Stimulated activated CD4-positive, alpha-beta T cell treated with anti-CD3 and anti-CD28 coated beads, TNF-alpha, amount 100 ng/mL, for 1 hour (primary cell): Measurements from ENCODE around the gene TMC8.
"Not testable (repeated sequence)": the region's sequence is repeated elsewhere in the genome, so short reads cannot be mapped to it uniquely, and the experiment has no call there.

ENCODE experiments used
- DNase-seq, 3 donors: peaks; one replicate each; pipeline ENCODE4 v3.0.0-alpha.2; 2020; ENCODE audit warnings: low read depth in 3 of 3, low spot score in 1 of 3

The TMC8 gene, protein sequence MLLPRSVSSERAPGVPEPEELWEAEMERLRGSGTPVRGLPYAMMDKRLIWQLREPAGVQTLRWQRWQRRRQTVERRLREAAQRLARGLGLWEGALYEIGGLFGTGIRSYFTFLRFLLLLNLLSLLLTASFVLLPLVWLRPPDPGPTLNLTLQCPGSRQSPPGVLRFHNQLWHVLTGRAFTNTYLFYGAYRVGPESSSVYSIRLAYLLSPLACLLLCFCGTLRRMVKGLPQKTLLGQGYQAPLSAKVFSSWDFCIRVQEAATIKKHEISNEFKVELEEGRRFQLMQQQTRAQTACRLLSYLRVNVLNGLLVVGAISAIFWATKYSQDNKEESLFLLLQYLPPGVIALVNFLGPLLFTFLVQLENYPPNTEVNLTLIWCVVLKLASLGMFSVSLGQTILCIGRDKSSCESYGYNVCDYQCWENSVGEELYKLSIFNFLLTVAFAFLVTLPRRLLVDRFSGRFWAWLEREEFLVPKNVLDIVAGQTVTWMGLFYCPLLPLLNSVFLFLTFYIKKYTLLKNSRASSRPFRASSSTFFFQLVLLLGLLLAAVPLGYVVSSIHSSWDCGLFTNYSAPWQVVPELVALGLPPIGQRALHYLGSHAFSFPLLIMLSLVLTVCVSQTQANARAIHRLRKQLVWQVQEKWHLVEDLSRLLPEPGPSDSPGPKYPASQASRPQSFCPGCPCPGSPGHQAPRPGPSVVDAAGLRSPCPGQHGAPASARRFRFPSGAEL

DNA sequence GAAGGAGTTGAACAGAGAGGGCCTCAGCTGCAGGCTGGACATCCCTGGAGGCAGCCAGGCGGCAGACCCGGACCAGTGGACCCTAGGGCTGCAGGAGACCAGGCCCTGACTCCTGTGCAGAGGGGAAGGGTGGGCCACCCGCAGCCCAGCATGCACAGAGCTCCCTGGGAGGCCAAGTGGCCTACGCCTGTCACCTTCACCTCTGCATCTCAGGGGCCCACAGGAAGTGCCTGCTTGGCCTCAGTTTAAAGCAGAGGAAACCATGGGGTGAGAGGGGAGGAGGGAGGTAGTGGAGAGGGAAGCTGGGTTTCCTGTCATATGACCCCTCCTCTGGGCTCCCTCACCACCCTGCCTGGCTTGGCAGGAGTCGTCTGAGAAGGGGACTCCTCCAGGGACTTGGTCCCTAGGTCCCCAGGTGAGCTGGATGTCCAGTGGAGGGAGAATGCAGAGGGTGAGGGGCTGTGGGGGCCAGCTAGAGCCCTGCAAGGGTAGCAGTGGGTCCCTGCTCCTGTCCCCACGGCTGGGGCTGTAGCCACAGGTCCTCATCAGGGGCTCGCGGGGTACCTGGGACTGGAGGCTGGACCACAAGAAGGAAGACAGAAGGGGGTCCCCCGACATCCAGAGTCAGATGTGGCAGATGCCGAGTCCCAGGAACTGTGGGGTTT, at the start of gene TMC8:
TMC8 (plus strand) TSS at position 335 of the 665 bp plus-strand sequence. CDS start 818 bp downstream, outside the sequence.
- DNase-seq, result peak in 1 of 3 donors; percentile 55

DNA sequence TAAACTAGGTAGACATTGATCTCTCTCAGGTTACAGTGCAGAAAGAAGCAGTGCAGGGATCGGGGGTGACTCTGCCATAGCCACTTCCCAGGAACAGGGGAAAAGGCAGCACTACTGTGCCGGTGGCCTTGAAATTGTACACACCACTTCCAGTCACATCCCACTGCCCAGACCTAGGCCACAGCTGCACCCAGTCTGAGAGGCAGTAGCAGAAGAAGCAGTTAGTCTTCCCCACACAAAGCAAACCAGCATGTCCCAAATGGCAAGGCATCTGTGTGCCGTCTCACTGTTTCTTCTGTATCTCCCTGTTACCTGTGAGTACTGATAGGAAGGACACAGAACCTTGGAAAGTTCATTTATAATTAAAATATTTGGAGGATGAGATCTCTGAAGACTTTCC, 49.0 kb upstream of the TMC8 start:
- DNase-seq, result no peak

DNA sequence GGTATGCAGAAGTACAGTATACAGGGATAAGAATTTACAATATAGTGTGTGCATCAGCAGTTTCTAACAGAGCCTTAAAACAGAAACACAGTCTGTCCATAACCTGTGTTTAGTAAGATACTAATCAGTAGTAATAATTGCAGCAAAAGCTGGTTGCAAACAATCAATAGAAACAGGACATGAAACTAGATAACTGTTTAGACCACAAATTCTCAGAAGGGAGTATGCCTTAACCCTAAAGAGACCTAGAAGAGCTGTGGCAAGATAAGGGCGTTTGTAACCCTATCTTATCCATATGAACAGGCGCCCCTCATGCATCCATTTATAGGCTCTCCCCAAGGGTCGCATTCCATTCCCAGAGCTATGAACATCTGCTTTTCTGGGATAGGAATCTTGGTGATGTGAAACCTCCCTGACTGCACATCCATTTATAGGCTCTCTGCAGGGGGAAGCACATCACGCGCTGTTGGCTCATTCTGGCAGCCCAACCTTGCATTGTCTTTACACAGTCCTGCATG, 48.2 kb upstream of the TMC8 start:
- DNase-seq, result not testable (repeated sequence)

DNA sequence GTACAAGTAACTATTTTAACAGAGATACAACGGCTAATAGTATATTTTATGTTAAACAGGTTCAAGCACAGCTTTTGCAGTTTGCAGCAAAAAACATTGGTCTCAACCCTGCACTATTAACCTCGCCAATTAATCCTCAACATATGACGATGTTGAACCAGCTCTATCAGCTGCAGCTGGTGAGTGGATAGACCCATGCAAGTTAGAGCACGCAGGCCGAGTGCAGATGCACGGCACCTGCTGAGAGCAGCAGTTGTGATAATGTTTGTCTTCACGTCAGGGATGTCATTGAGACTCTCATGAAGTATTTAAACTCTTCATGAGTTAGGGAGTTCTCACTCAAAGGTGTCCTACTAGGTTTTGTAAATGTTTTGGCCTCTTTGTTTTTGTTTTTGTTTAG, 47.6 kb upstream of the TMC8 start:
- DNase-seq, result no peak

DNA sequence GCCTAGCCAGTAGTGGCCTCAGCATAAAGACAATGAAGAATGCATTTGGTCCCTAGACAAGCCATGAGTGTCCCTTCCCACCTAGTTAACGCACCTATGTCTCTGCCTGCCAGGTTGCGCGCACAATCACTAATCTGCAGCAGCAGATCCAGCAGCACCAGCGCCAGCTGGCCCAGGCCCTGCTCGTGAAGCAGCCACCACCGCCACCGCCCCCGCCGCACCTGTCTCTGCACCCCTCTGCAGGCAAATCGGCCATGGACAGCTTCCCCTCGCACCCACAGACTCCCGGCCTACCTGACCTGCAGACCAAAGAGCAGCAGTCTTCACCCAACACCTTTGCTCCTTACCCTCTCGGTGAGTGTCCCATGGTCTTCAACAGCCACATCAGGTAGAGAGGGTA, 43.8 kb upstream of the TMC8 start:
- no peak for DNase-seq

DNA sequence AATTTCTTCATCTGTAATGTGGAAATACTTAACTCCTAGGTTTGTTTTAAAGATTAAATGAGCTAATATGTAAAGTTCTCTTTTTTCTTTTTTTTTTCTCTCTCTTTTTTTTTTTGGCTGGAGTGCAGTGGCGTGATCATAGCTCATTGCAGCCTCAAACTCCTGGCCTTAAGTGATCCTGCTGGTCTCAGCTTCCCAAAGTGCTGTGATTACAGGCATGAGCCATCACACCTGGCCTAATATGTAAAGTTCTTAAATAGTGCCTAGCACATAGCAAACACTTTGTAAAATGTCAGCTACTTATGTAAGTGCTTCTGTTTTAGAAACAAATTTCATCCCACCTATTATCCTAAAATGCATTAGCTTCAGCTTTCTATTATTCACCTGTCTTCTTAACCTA, 42.0 kb upstream of the TMC8 start:
- no peak for DNase-seq

DNA sequence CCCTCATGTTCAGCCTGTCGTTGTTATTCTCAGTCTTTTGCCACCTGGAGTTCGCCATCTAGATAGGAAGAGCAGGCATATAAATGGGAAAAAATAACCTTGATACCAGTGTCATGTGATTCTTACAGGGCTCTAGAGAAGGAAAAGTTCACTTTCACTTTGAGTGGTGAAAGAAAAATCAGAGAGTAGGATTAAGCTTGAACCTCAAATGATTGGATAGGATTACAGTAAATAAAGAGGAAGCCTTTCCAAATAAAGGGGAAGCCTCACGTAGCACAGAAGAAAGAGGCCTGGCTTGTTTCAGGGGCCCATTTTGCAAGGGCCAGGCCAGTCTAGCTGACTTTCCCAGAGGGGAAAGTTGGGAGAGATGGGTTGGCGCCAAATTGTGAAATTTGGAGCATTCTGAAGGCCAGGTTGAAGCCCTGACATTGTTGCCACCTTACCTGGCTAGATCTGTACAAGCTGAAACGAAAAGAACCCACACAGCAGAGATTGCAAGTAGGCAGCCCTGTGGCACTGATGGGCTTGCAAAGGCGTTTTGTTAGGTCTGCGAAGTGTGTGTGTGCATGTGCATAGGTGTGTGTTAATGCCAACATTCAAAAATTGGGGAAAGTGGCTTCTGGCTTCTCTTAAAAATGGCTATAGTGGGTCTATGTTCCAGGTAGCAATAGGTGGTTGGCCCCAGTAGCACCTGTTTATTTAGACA, 40.8 kb upstream of the TMC8 start:
- DNase-seq, result no peak

DNA sequence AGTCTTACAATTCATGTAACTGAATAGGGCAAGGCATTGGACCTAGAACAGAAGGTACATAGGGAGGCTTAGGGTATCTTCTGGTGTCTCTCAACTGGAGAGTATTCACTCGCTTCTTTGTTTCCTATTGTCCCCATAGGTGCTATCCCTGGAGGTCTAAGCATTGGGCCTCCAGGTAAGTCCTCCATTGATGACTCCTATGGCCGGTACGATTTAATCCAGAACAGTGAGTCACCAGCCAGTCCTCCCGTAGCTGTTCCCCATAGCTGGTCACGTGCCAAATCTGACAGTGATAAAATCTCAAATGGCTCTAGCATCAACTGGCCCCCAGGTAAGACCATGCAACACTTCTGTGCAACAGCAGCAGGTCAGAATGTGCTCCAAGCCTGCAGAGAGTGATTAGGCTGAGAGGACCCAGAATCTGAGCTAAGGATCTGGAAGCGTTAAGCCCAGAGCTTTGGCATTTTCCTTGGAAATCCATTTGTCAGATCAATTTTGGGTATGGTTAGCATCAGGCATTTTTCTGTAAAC, 37.7 kb upstream of the TMC8 start:
- no peak for DNase-seq

DNA sequence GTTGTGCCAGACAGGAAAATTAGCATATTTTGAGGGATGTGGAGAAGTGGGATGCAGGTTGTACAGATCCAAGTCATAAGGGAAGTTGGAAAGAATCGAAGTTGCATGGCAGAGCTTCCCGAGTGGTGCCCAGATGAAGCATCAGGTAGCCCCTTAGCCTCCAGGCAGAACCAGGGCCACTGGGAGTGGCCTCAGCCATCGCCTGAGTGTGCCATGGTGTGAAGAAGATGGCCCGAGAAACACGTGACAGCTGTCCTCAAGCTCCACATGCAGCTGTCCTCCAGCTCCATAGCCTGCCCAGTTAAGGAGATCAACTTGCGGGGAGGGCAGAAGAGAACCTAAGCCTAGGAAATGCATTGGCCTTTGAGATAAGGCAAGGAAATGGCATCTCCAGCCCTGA, 35.5 kb upstream of the TMC8 start:
- no peak for DNase-seq

DNA sequence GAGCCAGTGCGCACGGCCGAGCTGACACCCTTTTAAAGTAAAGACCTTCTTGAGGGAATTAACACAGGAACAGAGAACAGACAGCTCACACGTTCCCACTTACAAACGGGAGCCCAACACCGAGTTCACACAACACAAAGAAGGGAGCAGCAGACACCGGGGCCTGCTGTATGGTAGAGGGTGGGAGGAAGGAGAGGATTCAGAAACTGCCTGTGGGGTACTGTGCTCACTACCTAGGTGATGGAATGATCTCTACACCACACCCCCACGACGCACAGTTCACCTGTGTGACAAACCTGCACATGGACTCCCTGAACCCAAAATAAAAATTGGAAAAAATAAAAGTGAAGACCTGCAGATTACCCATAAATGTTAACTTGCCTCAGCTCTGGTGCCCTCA, 34.5 kb upstream of the TMC8 start:
- no peak for DNase-seq

DNA sequence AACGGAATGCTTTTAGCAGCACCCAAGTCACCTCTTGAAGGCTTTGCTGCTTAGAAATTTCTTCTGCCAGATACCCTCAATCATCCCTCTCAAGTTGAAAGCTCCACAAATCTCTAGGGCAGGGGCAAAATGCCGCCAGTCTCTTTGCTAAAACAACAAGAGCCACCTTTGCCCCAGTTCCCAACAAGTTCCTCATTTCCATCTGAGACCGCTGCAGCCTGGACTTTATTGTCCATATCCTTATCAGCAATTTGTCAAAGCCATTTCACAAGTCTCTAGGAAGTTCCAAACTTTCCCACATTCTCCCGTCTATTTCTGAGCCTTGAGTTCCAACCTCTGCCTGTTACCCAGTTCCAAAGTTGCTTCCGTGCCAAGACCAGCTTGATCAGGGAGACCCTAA, 29.5 kb upstream of the TMC8 start:
- DNase-seq, result no peak

DNA sequence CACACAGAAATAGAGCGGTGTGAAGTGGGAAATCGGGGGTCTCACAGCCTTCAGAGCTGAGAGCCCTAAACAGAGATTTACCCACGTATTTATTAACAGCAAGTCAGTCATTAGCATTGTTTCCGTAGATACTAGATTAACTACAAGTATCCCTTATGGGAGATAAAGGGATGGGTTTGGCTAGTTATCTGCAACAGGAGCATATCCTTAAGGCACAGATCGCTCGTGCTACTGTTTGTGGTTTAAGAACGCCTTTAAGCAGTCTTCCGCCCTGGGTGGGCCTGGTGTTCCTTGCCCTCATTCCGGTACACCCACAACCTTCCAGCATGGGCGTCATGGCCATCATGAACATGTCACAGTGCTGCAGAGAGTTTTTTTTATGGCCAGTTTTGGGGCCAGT, 29.0 kb upstream of the TMC8 start:
- DNase-seq, result no peak

DNA sequence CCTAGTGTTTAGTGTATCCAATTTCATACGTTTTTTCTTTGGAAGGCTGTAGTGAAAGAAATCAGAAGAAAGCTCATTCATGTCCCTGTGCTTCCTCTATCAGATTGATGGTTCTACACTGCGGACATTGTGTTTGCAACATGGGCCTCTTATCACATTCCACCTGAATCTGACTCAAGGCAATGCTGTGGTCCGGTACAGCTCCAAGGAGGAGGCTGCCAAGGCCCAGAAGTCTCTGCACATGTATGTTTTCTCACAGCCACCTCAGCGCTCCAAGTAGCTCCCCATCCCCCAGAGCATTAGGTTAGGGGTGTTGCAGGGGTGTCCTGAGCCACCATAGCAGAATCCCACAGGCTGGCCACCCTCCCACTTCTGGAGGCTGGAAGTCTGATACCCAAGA, 27.3 kb upstream of the TMC8 start:
- DNase-seq, result no peak

DNA sequence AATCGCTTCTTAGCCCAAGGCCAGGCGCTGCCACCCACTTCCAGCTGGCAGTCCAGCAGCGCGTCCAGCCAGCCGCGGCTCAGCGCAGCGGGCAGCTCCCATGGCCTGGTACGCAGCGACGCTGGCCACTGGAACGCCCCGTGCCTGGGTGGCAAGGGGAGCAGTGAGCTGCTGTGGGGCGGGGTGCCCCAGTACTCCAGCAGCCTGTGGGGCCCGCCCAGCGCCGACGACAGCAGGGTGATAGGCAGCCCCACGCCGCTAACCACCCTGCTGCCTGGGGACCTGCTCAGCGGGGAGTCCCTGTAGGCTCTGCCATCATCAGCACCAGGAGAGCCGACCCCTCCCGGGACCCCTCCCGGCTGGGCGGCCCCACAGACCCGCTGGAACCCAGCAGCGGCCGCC, 26.0 kb upstream of the TMC8 start:
- no peak for DNase-seq

DNA sequence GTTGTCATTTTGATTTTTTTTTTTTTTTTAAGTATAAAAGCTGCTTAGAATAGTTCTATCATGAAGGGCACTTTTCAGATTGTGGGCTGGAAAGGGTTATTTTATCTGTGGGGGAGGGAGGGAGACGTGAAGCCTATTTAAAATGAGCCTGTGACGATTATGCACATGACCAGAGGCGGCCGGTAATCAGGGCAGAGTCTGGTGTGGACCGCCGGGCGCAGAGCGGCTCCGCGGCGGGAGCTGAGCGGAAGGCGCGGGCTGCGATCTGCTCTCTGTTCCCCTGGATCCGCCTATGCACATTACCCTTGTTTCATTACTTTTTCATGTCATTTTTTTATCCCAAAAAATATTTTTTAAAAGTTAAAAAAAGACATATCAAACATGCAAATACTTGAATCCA, 25.5 kb upstream of the TMC8 start:
- no peak for DNase-seq

DNA sequence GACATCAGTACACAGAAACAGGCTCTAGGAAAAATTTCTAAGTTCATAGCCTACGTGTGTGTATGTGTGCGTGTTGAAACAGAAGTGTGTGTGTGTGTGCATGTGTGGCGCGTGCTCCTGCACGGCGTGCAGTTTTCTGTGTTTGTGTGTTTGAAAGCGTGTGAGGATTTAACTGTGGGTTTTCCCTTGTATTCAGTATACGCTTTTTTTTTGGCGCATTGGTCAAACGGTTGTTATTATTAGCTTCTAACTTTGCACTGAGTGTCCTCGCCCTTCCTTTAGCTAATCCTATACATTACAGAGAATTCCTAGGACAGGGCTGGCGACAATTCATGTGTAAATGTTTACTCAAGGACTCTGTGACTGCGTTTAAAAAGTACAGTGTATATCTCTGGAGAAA, 25.0 kb upstream of the TMC8 start:
- DNase-seq, result no peak

DNA sequence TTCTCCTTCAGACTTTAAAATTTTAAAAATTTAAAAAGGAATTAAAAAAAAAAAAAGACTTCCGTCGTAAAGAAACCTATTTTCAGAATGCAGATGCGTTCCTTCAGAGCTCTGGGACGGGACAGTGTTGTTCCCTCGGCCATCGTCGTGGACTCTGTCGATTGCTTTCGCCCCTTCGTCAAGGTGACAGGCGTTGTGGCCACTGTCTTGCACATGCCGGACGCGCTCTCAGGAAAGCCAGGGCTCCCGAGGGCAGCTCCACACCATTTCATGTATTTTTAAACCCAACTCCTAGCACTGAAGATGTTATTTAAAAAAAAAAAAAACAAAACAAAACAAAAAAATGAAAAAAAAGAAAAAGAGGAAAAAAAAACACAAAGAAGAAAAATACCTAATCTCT, 24.4 kb upstream of the TMC8 start:
- DNase-seq, result no peak

DNA sequence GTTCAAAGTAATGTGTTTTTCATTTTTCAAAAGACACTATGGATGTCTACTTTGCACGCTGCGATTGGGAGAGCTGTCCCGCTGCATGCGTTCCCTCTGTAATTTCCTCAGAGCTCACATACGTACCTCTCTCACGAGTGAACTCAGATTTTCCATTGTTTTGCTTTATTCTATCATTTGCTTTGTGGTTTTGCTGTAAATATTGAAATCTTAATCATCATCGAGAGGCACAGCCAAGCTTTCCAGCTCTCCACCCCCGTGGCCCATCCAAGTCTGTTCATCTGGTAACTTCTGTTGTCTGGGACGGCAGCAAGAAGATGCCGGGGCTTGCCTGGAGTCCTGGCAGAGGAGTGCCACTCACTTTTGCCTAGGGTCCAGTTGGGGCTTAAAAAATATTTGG, 23.1 kb upstream of the TMC8 start:
- DNase-seq, result no peak

DNA sequence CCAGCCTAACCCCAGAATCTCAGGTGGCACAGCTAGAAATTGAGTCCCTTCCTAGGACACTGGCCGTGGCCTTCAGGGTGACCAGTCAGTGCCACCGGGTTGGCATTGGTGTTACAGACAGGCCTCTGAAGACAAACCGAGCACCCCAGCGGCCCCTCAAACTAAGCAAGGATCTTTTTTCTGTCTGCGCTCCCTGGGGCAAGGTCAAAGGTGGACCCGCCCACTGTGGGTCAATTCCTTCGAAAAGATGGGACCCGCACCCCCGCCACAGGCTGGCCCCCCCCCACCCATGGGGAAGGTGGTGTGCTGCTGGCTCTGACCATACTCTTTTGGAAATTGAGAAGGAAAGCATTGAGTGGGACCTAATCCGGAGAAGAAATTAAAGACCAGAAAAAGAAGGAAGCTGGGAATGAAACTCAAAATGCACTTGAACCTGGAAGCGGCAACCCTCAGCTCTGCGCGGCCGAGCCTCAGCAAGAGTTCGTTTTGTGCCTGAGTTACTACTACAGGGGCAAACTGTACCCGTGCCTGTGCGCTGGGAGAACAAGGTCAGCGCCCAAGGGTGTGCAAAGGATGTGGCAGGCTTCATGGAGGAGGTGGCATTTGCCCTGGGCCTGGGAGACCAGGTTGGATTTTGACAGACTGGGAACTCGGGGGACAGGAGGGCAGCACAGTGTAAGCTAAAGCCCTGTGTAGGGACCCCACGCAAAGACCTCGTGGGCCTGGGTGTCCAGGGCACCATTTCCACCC, 22.4 kb upstream of the TMC8 start:
- no peak for DNase-seq

DNA sequence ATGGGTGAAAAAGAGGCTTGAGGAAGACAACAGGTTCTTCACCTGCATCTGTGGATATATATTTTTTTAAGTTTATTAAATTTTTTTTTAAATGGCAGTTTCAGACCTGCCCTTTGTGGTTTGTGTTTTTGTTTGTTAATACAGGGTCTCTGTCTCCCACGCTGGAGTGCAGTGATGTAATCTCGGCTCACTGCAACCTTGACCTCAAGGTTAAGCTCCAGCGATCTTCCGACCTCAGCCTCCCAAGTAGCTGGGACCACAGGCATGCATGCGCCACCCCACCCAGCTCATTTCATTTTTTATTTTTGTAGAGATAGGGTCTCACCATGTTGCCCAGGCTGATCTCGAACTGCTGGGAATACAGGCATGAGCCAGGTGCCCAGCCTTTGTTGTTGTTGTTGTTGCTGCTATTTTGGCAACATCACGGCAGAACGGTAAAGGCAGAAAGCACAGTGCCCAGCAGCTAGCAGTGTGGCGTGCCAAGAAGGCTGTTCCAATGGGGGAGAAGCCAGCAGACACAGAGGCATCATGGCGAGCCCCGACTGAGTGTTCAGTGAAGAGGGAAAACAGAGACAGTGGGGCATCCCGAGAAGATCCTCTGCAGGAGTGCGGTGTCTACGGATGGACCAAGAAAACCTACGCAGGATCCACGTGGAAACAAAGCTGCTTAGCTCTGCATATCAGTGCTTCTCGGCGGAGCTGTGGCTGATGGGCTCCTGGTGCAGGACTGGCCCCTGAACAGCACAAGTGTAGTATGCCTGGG, 21.7 kb upstream of the TMC8 start:
- DNase-seq, result no peak
